NCI-H1105 (cell line): Measurements from ENCODE around the gene SPOPL.
A peak's percentile ranks its signal among the peaks of the same experiment; 100 is the strongest.
"Not testable (repeated sequence)": the region's sequence is repeated elsewhere in the genome, so short reads cannot be mapped to it uniquely, and the experiment has no call there.

Source experiments
- DNase-seq: peaks from one replicate; lab custom pipeline; 2025; lab: John Stamatoyannopoulos, UW

Gene SPOPL

GRCh38 chr2:138501425-138502254 lies at the start of gene SPOPL:
Gene SPOPL, plus strand, starts transcription at chr2:138501770. Its CDS starts 48,447 bp downstream, at chr2:138550217.
- peak; percentile 73 for DNase-seq

- DNase-seq, result no peak
These were observed 49.2 kb upstream of the SPOPL start for GRCh38 chr2:138452324-138452723.

GRCh38 chr2:138453815-138454214 lies 47.8 kb upstream of the SPOPL start:
- no peak for DNase-seq

- DNase-seq, result no peak
These were observed 46.8 kb upstream of the SPOPL start for GRCh38 chr2:138454761-138455160.

- DNase-seq, result no peak
These were observed 46.3 kb upstream of the SPOPL start for GRCh38 chr2:138455275-138455674.

GRCh38 chr2:138455691-138456090 lies 45.9 kb upstream of the SPOPL start:
- DNase-seq, result no peak

- DNase-seq, result not testable (repeated sequence)
These were observed 38.9 kb upstream of the SPOPL start for GRCh38 chr2:138462689-138463088.

- no peak for DNase-seq
These were observed 33.0 kb upstream of the SPOPL start for GRCh38 chr2:138468617-138469016.

GRCh38 chr2:138469411-138469810 lies 32.2 kb upstream of the SPOPL start:
- no peak for DNase-seq

GRCh38 chr2:138470941-138471340 lies 30.6 kb upstream of the SPOPL start:
- DNase-seq, result no peak

- DNase-seq, result no peak
These were observed 27.3 kb upstream of the SPOPL start for GRCh38 chr2:138474100-138474825.

GRCh38 chr2:138475277-138475776 lies 26.2 kb upstream of the SPOPL start:
- no peak for DNase-seq

GRCh38 chr2:138476186-138476585 lies 25.4 kb upstream of the SPOPL start:
- no peak for DNase-seq

- DNase-seq, result no peak
These were observed 24.6 kb upstream of the SPOPL start for GRCh38 chr2:138476940-138477339.

- not testable (repeated sequence) for DNase-seq
These were observed 18.8 kb upstream of the SPOPL start for GRCh38 chr2:138482796-138483195.

- no peak for DNase-seq
These were observed 16.6 kb upstream of the SPOPL start for GRCh38 chr2:138485019-138485418.

- no peak for DNase-seq
These were observed 15.0 kb upstream of the SPOPL start for GRCh38 chr2:138486363-138487198.

GRCh38 chr2:138490673-138491494 lies 10.7 kb upstream of the SPOPL start:
- no peak for DNase-seq

- no peak for DNase-seq
These were observed 10.1 kb upstream of the SPOPL start for GRCh38 chr2:138491495-138491862.

- DNase-seq, result no peak
These were observed 9.4 kb upstream of the SPOPL start for GRCh38 chr2:138492160-138492559.

- no peak for DNase-seq
These were observed 8.2 kb upstream of the SPOPL start for GRCh38 chr2:138493334-138493733.
